GM13977 (cell line): ENCODE data around the gene NCR3LG1.

Experiments
- DNase-seq: peaks from one replicate; pipeline ENCODE4 v3.0.0; 2012; ENCODE audit warnings: low spot score
- in situ Hi-C: fragments of 300-500 bp; cut with MboI; formaldehyde crosslinking; loops from one replicate; pipeline ENCODE4 v1.12.0; 2022; ENCODE audit warnings: low sequenced_read_pairs, low pct_unique_long_range_greater_than_20kb, mixed read lengths, inconsistent platforms; ENCODE audit not compliant: unreplicated experiment
- TF ChIP-seq, protein P1 (sequence below): IDR thresholded peaks from 2 replicates; pipeline ENCODE4 v1.5.1; 2012; ENCODE audit warnings: mild to moderate bottlenecking, control low read depth; ENCODE audit not compliant: insufficient read depth; ENCODE audit errors: extremely low read depth, missing control alignments

Gene NCR3LG1

DNA sequence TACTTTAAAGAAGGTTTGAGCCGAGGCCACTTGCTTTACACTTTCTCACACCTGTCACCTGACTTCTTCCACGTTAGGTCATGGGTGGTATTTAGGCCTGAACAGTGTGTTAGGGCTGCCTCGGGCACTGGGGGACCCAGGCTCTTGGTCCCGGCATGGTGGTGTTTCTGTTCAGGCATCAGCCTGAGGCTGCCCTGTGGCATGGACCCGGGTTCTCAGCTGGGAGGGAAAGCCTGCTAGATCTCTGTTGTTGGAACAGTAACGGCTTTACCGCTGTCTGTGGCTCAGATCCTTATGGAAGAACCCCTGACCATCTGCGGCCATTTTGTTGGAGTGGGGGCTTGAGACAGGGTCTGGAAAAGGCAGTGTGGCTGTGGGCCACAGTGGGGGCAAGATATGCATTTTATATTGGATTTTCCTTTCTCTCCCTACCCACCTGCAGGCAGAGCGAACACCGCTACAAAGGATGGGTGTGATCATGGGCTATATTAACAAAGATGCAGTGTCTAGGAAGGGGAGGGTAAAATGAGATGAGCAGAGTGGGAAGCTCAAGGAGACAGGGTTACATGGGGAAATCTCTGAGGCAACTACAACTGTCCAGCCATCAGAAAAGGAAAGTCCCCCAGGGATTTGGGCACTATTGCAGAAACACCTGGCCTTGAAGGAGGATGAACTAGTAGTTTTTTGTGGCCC is 38.5 kb downstream of the NCR3LG1 start:
- DNase-seq = peak; percentile 19
- TF ChIP-seq, protein P1, sequence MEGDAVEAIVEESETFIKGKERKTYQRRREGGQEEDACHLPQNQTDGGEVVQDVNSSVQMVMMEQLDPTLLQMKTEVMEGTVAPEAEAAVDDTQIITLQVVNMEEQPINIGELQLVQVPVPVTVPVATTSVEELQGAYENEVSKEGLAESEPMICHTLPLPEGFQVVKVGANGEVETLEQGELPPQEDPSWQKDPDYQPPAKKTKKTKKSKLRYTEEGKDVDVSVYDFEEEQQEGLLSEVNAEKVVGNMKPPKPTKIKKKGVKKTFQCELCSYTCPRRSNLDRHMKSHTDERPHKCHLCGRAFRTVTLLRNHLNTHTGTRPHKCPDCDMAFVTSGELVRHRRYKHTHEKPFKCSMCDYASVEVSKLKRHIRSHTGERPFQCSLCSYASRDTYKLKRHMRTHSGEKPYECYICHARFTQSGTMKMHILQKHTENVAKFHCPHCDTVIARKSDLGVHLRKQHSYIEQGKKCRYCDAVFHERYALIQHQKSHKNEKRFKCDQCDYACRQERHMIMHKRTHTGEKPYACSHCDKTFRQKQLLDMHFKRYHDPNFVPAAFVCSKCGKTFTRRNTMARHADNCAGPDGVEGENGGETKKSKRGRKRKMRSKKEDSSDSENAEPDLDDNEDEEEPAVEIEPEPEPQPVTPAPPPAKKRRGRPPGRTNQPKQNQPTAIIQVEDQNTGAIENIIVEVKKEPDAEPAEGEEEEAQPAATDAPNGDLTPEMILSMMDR = no peak
- in situ Hi-C loops = loop anchor here (10.0 kb wide), 1 partner anchor 115 kb away; no protein-coding TSS in a partner anchor

DNA sequence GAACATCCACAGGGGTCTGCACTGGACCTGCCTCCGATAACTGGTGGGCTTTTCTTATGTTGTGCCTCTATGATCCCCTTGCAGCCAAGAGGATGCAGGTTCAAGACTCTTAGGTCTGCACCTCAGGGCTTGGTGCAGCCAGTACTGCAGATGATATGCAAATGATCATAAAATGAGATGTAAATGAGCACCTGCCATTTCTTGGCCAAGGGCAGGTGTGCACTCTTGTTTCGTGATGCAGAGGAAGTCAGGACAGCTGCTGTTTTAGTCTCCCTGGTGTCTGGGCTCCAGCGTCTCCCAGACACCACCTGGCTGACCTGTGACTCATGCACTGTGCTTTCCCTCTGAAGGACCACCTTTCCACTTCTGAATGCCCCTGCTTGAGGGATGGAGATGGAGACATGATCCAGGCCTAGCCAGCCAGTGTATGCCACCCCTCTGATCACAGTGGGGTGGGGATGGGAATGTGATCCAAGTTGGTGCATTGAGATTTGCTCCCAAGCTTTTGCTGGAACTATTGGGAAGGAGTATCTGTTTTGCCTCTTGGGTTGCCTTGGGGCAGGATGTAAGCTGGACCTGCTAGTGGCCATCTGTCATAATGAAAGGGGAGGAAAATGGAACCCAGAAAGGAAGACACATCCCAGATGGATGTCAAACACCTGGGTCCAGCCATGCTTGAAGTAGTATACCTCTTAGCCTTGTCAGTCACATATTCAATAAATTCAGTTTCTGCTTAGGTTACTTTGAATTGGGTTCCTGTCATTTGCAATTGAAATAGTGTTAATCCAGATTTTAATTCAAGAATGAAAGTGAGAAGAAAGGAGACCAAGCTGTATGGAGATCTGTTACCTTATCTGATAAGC is 40.1 kb downstream of the NCR3LG1 start:
- DNase-seq = peak; percentile 15
- in situ Hi-C loops = no loop called here
- TF ChIP-seq, protein P1 = no peak

DNA sequence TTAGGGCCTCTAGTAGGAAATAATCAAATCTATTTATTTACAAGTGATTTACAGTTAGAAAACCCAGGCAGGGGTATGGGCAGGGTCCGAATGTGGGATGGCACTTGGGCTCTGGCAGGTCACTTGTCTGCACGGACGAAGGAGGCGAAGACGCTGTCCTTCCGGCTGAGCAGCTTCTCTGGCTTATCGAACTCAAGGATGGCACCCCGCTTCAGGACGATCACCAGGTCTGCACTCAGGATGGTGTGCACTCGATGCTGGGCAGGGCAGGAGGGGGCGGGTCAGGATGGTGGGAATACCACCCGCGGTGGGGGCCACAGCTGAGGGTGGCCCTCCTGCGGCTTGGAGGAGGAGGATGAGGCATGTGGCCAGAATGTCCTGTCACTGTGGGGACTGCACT is 41.3 kb downstream of the NCR3LG1 start:
- in situ Hi-C loops = no loop called here
- DNase-seq = no peak
- TF ChIP-seq, protein P1 = no peak

DNA sequence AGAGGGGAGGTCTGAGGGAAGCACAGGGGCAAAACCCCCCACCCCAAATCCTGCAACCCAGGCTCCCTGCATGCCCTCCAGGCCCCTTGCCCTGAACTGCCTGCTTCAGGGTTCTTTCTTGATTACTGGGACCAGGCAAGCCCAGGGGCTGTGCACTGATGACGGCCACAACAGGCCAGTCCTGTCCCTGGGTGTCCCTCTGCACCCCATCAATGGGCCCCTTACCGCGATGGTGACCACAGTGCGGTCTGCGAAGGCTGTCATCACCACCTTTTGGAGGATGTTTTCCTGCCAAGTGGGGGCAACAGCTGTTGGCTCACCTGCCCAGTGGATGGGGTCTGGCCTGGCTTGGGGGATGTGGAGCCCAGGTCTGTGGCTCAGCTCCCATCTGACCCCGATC is 41.9 kb downstream of the NCR3LG1 start:
- DNase-seq = peak; percentile 8
- TF ChIP-seq, protein P1 = no peak
- in situ Hi-C loops = no loop called here

DNA sequence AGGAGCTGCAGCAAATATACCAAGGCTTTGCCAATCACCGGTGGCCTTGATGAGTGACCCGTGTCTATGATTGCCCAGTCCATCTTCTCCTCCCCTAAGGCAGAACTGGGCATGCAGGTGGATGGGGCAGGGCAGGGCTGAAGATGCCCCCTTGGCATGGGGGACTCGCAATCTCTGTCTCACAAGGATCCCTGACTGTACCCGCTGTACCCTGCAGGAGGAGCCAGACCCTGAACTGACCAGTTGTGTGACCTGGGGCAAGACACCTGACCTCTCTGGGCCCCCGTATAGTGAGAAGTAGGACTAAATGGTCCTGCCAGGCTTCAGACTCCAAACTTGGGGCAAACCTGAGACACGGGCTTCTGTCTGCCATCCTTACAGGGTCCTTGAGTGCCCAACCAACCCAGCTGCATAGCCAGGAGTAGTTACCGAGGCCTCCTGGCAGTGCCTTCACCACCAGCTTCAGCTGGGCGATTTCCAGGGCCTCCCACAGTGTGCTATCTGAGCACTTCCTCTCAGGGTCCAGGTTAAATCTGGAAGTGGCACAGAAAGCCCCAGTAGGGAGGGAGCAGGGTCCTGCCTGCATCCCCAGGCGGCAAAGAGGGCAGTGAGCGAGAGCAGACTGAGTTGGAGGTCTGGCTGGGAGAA is 43.3 kb downstream of the NCR3LG1 start:
- in situ Hi-C loops = no loop called here
- peak; percentile 19 for DNase-seq
- TF ChIP-seq, protein P1 = no peak

DNA sequence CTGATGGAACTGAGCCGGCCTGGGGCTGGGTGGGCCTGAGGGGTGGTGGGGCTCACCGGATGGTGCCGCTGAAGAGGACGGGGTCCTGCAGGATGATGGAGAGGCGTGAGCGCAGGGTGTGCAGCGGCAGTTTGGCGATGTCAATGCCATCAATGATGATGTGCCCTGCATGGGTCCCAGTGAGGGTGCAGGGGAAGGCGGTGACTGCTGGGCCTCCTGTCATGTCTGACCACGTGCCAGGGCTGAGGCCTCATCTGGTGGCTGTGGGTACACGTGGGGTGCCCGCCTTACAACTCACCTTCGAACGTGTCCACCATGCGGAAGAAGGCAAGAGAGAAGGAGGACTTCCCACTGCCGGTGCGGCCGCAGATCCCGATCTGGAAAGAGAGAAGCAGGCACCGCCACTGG is 44.0 kb downstream of the NCR3LG1 start:
- TF ChIP-seq, protein P1 = no peak
- DNase-seq = peak; percentile 2
- in situ Hi-C loops = no loop called here
